ENCODE measurements around the gene OMA1.

Gene OMA1

DNA sequence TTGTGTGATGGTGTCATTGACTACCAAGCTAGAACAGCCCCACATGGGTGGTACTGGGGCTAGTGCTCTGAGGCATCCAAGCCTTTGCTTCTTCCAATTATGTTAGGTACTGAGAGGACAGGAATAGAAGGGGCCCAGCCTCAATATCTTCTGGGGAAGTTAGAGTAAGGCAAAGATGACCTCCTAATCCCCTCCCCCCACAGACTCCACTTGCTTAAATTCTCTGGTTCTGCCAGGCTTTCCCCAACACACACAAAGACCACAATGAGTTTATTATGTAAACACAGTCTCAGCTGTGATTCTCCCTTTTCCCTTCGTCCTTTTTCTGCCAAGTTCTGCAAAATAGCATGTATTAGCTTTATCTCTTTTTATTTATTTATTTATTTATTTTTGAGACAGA, 33.7 kb upstream of the OMA1 start:
- H3K9ac ChIP-seq (ENCODE audit: insufficient read length, low read depth): no peak overlapping the region
- no peaks in the 10 kb centered on the region for H3K9me3 ChIP-seq (ENCODE audit: insufficient read depth, low read length)
- H3K4me1 ChIP-seq (ENCODE audit: insufficient read depth, insufficient read length): peaks cover 4% of the 10 kb centered on the region
- H3K27me3 ChIP-seq (ENCODE audit: insufficient read depth, insufficient read length): peaks cover 21% of the 10 kb centered on the region
- H3K36me3 ChIP-seq (ENCODE audit: insufficient read depth, insufficient read length, low read length): no peaks in the 10 kb centered on the region
- TF ChIP-seq ZNF274 (IDR thresholded peaks at IDR 0.05; ENCODE audit: low read depth, low read length) (no peak), YY1 (IDR thresholded peaks at IDR 0.05; ENCODE audit: insufficient read depth, insufficient read length) (no peak), SUZ12 (IDR thresholded peaks at IDR 0.05; ENCODE audit: extremely low read depth, insufficient read depth, insufficient read length) (no peak)
- no peak for DNase-seq (ENCODE audit: low read depth, low spot score)
- no peak overlapping the region for H3K4me3 ChIP-seq (ENCODE audit: insufficient read length, low read depth)

DNA sequence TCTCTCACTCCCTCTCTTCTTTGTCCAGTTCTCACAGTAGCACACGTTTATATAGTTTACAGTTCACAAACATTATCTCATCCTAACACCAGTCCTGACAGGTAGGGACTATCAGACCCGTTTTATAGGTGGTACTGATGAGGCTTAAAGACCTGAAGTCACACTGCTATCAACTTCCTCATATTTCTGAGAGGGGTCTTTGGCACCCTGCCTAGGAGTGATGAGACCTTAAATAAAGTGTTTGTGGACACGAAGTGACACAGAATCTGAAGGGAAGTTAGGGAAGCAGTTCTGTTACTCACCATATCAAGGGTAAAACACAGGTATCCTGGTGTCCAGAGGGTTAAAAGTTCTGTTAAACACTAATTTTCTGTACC, 31.1 kb upstream of the OMA1 start:
- no peaks in the 10 kb centered on the region for H3K36me3 ChIP-seq (ENCODE audit: insufficient read depth, insufficient read length, low read length)
- H3K4me3 ChIP-seq (ENCODE audit: insufficient read length, low read depth): no peak overlapping the region
- no peak for TF ChIP-seq YY1 (IDR thresholded peaks at IDR 0.05; ENCODE audit: insufficient read depth, insufficient read length)
- H3K27me3 ChIP-seq (ENCODE audit: insufficient read depth, insufficient read length): peaks cover 21% of the 10 kb centered on the region
- no peaks in the 10 kb centered on the region for H3K4me1 ChIP-seq (ENCODE audit: insufficient read depth, insufficient read length)
- H3K9ac ChIP-seq (ENCODE audit: insufficient read length, low read depth): no peak overlapping the region
- H3K9me3 ChIP-seq (ENCODE audit: insufficient read depth, low read length): no peaks in the 10 kb centered on the region
- no peak for DNase-seq (ENCODE audit: low read depth, low spot score)

DNA sequence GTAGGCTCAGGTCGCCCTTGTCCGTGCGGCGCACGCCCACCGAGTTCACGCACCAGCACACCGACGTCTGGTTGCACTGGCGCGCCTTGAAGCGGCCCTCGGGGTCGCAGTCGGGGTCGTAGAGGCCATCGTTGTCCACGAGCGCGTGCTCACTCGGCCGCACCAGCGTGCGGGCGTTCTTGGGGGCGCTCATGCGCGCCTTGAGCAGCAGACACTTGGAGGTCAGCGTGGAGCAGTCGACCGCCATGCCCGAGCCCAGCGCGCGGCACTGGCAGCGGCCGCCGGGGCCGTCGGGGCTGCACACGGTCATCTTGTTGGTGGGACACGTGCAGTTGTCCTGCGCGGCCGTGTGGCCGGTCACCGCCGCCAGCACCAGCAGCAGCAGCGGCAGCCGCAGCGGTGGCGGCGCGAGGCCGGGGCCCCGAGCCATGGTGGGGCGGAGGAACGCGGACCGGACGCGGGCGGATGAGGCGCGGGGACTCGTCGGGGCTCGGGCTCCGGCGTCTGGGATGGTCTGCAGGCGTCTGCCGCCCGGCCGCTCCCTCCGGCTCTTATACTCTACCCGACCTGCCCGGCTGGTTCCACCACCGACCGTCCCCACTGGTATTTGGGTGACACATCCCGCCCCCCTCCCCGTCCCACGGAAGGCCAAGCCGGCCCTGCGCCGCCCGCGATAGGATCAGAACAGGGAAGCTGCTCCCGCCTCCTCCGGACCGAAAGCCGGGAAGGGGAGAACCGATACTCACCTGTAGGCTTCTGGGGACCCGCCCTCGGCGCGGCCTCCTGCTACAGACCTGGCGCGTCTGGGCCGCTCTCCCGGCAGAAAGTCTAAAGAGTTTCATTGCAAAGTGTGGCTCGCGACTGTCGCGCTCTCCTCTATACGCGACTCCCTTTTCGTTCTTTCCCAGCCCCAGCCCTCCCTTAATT, 30.5 kb upstream of the OMA1 start, which contains the start of gene TACSTD2:
TSS of gene TACSTD2 (minus strand) at position 526 of the 927 bp plus-strand sequence. CDS start at position 430, 96 bp downstream.
- Histone ChIP-seq H3K9ac (ENCODE audit: insufficient read length, low read depth) (peak within 1 kb of the TSS; percentile 39), H3K9me3 (ENCODE audit: insufficient read depth, low read length) (no peaks in the 10 kb centered on the region), H3K4me1 (ENCODE audit: insufficient read depth, insufficient read length) (no peaks in the 10 kb centered on the region), H3K36me3 (ENCODE audit: insufficient read depth, insufficient read length, low read length) (no peaks in the 10 kb centered on the region), H3K4me3 (ENCODE audit: insufficient read length, low read depth) (peak within 1 kb of the TSS; percentile 16), H3K27me3 (ENCODE audit: insufficient read depth, insufficient read length) (peaks cover 21% of the 10 kb centered on the region)
- TF ChIP-seq YY1 (IDR thresholded peaks at IDR 0.05; ENCODE audit: insufficient read depth, insufficient read length) (peak; percentile 6), ZNF274 (IDR thresholded peaks at IDR 0.05; ENCODE audit: low read depth, low read length) (no peak)
- no peak for DNase-seq (ENCODE audit: low read depth, low spot score)

DNA sequence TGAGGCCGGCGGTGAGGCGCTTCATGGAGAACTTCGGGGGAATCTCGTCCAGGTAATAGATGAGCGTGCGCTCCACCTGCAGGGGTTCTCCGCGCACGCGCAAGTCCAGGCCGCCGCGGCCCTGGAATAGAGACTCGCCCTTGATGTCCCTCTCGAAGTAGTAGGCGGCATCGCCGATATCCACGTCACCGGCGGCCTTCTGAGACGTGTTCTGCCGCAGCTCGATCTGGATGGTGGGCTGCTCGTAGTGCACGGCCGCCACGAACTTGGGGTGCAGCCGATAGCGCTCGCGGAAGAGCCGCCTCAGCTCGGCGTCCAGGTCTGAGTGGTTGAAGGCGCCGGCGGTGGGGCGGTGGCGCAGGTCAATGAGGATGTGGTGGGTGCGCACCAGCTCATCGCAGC, 29.8 kb upstream of the OMA1 start:
- Histone ChIP-seq H3K9ac (ENCODE audit: insufficient read length, low read depth) (peak overlapping the region; percentile 39), H3K36me3 (ENCODE audit: insufficient read depth, insufficient read length, low read length) (no peaks in the 10 kb centered on the region), H3K4me3 (ENCODE audit: insufficient read length, low read depth) (no peak overlapping the region), H3K27me3 (ENCODE audit: insufficient read depth, insufficient read length) (peaks cover 21% of the 10 kb centered on the region), H3K4me1 (ENCODE audit: insufficient read depth, insufficient read length) (no peaks in the 10 kb centered on the region), H3K9me3 (ENCODE audit: insufficient read depth, low read length) (no peaks in the 10 kb centered on the region)
- no peak for DNase-seq (ENCODE audit: low read depth, low spot score)
- no peak for TF ChIP-seq SUZ12 (IDR thresholded peaks at IDR 0.05; ENCODE audit: extremely low read depth, insufficient read depth, insufficient read length)
- no peak for TF ChIP-seq ZNF274 (IDR thresholded peaks at IDR 0.05; ENCODE audit: low read depth, low read length)
- no peak for TF ChIP-seq YY1 (IDR thresholded peaks at IDR 0.05; ENCODE audit: insufficient read depth, insufficient read length)

DNA sequence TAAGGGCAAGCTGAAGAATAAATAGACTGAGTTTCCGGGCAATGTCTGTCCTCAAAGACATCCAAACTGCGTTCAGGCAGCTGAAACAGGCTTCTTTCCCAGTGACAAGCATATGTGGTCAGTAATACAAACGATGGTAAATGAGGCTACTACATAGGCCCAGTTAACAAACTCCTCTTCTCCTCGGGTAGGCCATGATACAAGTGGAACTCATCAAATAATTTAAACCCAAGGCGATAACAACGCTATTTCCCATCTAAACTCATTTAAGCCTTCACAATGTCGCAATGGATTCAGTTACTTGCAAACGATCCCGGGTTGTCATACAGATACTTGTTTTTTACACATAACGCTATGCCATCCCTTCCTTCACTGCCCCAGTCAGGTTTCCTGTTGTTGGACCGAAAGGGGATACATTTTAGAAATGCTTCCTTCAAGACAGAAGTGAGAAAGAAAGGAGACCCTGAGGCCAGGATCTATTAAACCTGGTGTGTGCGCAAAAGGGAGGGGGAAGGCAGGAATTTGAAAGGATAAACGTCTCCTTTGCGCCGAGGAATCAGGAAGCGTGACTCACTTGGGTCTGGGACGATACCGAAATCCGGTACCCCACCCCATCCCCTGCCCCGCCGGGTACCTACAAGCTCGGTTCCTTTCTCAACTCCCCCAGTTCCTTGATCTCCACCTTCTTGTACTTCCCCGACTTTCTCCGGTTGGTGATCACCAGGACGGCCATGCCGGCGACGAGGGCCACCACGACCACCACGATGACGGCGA, 29.2 kb upstream of the OMA1 start:
- no peaks in the 10 kb centered on the region for H3K9me3 ChIP-seq (ENCODE audit: insufficient read depth, low read length)
- no peak overlapping the region for H3K4me3 ChIP-seq (ENCODE audit: insufficient read length, low read depth)
- TF ChIP-seq YY1 (IDR thresholded peaks at IDR 0.05; ENCODE audit: insufficient read depth, insufficient read length): no peak
- TF ChIP-seq SUZ12 (IDR thresholded peaks at IDR 0.05; ENCODE audit: extremely low read depth, insufficient read depth, insufficient read length): no peak
- TF ChIP-seq ZNF274 (IDR thresholded peaks at IDR 0.05; ENCODE audit: low read depth, low read length): no peak
- no peak for DNase-seq (ENCODE audit: low read depth, low spot score)
- no peaks in the 10 kb centered on the region for H3K4me1 ChIP-seq (ENCODE audit: insufficient read depth, insufficient read length)
- H3K9ac ChIP-seq (ENCODE audit: insufficient read length, low read depth): no peak overlapping the region
- peaks cover 21% of the 10 kb centered on the region for H3K27me3 ChIP-seq (ENCODE audit: insufficient read depth, insufficient read length)
- no peaks in the 10 kb centered on the region for H3K36me3 ChIP-seq (ENCODE audit: insufficient read depth, insufficient read length, low read length)

DNA sequence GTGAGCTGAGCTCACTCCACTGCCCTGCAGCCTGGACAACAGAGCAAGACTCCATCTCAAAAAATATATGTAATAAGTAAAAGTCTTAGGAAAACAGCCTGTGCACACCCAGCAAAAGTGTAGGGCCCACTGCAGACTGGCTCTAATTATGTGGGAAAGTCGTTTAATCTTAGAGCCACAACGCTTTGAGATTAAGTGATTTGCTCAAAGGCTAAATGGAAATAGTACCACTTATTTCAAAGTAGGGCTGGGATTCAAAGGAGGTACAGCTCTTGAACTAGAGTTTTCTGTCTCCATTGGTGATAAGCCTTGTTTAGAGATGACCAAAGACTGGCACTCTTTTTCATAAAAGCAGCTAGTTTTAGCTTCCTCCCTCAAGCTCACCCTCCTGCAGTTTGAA, 28.3 kb upstream of the OMA1 start:
- no peak overlapping the region for H3K9ac ChIP-seq (ENCODE audit: insufficient read length, low read depth)
- H3K4me3 ChIP-seq (ENCODE audit: insufficient read length, low read depth): no peak overlapping the region
- TF ChIP-seq SUZ12 (IDR thresholded peaks at IDR 0.05; ENCODE audit: extremely low read depth, insufficient read depth, insufficient read length): no peak
- no peak for TF ChIP-seq ZNF274 (IDR thresholded peaks at IDR 0.05; ENCODE audit: low read depth, low read length)
- no peak for TF ChIP-seq YY1 (IDR thresholded peaks at IDR 0.05; ENCODE audit: insufficient read depth, insufficient read length)
- DNase-seq (ENCODE audit: low read depth, low spot score): no peak
- no peaks in the 10 kb centered on the region for H3K36me3 ChIP-seq (ENCODE audit: insufficient read depth, insufficient read length, low read length)
- peaks cover 21% of the 10 kb centered on the region for H3K27me3 ChIP-seq (ENCODE audit: insufficient read depth, insufficient read length)
- H3K4me1 ChIP-seq (ENCODE audit: insufficient read depth, insufficient read length): no peaks in the 10 kb centered on the region
- no peaks in the 10 kb centered on the region for H3K9me3 ChIP-seq (ENCODE audit: insufficient read depth, low read length)
